Measurements from ENCODE around the gene STK35. TPM values are rescaled to one million over a fixed set of nuclear protein-coding genes. Genes with fewer than 3 reads are reported as not detected.
A peak's percentile ranks its signal among the peaks of the same experiment; 100 is the strongest.

Gene STK35
- total RNA-seq, 1 donor from 2014 or later: 10.1 TPM

DNA sequence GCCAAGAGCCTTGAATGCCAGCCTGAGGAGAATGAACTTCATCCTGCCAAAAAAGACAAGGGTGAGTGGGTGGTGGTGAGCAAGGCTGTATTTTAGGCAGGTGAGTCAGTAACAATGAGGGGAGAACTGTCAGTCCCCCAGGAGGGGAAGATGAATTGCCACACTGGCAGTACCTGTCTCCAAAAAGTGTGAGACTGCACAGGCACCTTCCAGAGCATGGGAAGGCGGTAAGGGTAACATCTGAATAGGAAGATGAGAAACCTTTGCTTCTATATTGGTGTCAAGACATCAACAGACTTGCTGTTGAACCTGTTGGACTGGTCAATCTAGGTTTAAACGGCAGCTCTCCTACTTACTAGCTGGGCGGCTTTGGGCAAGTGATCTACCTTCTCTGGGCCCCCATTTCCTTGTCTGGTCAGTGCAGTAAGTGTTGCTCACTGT lies 30.9 kb downstream of the STK35 start:
- ATAC-seq (no peak), DNase-seq (ENCODE audit: low spot score) (no peak)

DNA sequence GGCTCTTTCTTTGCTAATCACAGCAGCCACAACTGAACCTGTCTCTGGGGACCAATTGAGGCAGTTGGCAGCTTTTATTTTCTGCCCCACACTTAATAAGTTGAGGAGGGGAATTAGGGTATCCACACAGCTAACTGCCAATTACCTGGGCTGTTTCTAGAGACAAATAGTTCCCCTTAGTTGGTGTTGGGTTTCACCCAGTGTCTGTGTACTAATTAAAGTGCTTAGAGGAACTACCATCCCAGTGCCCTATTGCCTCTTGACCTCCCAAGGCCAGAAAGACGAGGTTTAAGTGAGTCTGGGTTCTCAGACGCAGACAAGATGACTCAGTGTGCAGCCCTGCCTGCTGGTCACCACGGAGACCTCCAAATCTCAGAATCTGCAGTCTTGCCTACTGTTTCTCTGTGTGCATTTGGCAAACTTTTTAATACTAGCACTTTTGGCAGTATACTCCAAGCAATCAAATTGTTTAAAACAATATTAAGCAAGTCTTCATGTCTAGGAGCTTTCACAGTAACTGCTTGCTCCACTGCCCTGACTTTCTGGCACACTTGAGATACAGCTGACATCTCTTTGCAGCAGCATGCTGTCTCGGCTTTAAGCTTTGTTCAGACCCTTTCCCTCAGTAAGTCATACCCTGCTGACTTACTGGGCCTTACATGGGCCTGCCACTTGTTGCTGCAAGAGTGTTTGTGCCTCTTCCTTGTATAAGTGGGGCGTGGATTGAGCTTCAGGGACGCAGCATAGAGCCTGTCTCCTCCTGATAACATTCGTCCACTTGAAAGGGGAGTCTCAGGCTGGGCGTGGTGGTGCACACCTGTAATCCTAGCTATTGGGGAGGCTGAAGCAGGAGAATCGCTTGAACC lies 31.9 kb downstream of the STK35 start:
- ATAC-seq (no peak), DNase-seq (ENCODE audit: low spot score) (no peak)

GRCh38 chr20:2135013-2135412 lies 33.4 kb downstream of the STK35 start:
- DNase-seq (ENCODE audit: low spot score): no peak
- ATAC-seq: no peak

DNA sequence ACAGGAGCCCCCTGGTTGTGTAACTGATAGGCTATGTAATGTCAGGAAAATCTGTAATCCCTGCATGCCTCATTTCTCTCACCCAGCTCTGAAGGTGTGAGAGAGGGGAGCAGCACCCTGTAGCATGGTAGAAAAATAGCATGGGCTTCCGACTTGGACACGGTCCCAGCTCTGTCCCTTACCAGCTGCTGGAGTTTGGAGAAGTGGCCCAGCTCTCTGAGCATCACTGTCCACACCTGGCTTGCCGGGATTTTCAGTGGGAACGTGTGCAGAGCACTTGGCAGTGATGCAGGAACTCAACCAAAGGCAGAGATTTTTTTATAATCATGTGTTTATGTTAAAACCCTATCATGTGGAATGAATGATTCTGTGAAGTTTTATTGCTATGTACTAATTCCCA lies 34.6 kb downstream of the STK35 start:
- ATAC-seq: no peak
- DNase-seq (ENCODE audit: low spot score): no peak

- ATAC-seq (no peak), DNase-seq (ENCODE audit: low spot score) (no peak)
These were observed 36.0 kb downstream of the STK35 start for GRCh38 chr20:2137552-2138201.

DNA sequence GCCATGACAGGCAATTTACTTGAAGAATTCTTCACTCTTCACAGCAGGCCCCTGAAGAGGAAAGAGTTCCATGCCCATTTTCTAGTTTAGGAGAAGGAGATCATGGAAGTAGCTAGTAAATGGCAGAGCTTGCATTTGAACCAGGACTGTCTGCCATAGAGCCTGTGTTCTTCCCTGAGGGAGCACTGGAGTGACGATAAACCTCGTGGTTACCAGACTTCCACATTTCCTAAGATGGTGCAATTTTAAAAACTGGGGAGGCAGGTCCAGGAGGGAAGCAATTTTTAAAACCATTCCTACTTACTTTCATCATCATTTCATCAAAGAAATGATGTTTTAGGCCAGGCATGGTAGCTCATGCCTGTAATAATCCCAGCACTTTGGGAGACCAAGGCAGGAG lies 36.8 kb downstream of the STK35 start:
- ATAC-seq (no peak), DNase-seq (ENCODE audit: low spot score) (no peak)

GRCh38 chr20:2139250-2139649 lies 37.6 kb downstream of the STK35 start:
- DNase-seq (ENCODE audit: low spot score): no peak
- no peak for ATAC-seq

- ATAC-seq (no peak), DNase-seq (ENCODE audit: low spot score) (no peak)
These were observed 38.1 kb downstream of the STK35 start for GRCh38 chr20:2139736-2140135.

GRCh38 chr20:2140561-2140960 lies 38.9 kb downstream of the STK35 start:
- DNase-seq (ENCODE audit: low spot score) (no peak), ATAC-seq (peak; percentile 67)

GRCh38 chr20:2141600-2142575 lies 40.3 kb downstream of the STK35 start:
- ATAC-seq: no peak
- DNase-seq (ENCODE audit: low spot score): no peak

GRCh38 chr20:2142649-2143048 lies 41.0 kb downstream of the STK35 start:
- DNase-seq (ENCODE audit: low spot score) (no peak), ATAC-seq (no peak)

DNA sequence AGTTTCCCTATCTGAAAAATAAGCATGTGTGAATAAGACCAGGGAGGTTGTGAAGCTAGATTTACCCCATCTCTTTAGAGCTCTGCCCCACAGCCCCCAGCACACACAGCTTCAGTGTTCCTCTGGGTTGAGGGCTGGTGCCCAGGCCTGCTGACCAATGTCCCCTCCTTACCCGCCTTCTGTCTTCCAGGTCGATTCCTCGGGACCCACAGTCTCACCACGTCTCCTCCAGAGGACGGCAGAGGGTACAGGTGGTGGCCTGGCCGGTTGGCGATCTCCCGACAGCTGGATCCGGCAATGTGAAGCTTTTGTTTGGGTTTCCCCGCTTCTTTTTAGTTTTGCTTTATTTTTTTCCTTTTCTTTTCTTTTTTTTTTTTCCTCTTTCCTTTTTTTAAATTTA lies 42.0 kb downstream of the STK35 start:
- DNase-seq (ENCODE audit: low spot score): no peak
- no peak for ATAC-seq

GRCh38 chr20:2144850-2145249 lies 43.2 kb downstream of the STK35 start:
- DNase-seq (ENCODE audit: low spot score): no peak
- no peak for ATAC-seq

DNA sequence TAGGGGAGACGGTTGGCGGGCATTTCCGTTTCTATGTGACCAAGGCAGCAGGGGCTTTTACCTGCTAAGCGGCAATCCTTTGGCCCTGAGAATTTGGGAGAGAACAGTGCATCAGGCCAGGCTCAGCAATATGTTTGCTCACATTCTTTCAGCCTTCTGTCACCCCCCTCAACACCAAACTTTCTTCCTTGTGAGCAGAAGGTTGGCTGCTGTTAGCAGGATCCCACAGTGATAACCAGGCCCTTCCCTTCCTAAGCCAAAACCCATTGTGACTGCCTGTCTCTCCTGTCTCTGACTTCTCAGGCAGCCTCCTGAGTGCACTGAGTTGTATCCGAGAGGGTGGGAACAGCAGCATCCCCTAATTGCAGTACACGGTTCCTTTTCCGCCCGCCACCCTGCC lies 43.7 kb downstream of the STK35 start:
- DNase-seq (ENCODE audit: low spot score) (no peak), ATAC-seq (no peak)

DNA sequence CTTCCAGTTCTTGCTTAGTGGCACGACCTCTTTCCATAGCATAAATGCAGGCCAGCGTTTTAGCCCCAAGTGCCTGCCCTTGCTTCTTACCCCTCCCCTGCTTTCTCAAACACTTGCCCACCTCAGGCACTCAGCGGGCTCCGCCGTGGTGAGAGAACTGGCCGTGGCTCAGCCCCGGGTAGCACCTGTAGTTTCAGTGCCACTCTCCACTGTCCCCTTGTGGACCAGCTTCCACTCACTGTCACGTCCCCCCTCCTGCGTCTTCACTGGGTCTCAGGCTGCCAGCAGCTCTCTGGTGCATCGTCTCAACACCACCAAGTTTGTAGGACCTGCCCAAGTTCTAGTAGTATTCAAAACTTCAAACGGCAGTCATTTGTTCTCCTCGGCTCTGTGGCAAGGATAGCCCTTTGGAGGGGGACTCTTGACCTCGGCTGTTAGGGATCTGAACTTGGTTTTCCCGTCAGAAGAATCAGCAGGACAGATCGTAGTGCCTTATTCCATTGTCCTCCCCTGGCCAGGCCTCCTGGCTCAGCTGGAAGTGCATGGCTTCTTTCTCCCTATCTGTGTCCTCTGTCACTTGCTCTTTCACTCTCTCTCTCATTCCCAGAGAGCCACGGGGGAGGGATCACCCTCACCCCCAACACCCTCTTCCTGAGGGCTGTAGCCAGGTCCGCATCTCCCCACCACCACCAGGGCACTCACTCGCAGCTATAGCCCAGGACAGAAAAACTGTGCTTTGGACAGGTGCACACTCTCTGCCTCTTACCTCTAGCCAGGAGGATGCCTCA lies 44.6 kb downstream of the STK35 start:
- no peak for ATAC-seq
- DNase-seq (ENCODE audit: low spot score): no peak

GRCh38 chr20:2149507-2149906 lies 47.9 kb downstream of the STK35 start:
- DNase-seq (ENCODE audit: low spot score) (no peak), ATAC-seq (no peak)

DNA sequence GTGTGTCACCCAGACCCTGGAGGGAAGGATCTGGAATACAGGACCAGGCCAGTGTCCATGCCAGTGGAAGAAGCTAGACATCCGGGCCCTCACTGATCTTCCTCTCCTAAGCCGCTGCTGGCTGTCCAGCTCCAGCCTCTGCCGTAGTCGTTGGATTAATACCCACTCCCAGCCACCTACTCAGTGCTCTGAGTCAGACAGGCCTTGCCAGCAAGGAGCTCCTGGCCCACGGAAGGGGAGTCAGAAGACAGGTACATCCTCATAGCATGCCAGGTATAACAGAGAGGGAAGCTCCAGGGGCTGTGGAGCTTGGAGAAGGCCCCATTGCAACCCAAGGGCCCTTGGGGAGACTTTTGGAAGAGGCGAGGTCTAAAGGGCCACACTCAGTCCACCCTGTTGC lies 49.0 kb downstream of the STK35 start:
- no peak for DNase-seq (ENCODE audit: low spot score)
- ATAC-seq: no peak

- DNase-seq (ENCODE audit: low spot score) (no peak), ATAC-seq (no peak)
These were observed 50.2 kb downstream of the STK35 start for GRCh38 chr20:2151858-2152281.

- no peak for DNase-seq (ENCODE audit: low spot score)
These were observed 50.7 kb downstream of the STK35 start for GRCh38 chr20:2152317-2152716.

GRCh38 chr20:2153326-2153725 lies 51.7 kb downstream of the STK35 start:
- DNase-seq (ENCODE audit: low spot score) (no peak), ATAC-seq (no peak)

More at GRCh38 chr20:2152317-2152716, 50.7 kb downstream of the STK35 start:
- no peak for ATAC-seq
